ENCODE data around the gene SPI1. TPM values are rescaled to one million over a fixed set of nuclear protein-coding genes. Genes with fewer than 3 reads are reported as not detected.

The SPI1 gene
- total and polyA plus RNA-seq, 8 donors, result 1.0 to 24.2 (median 5.6) TPM

GRCh38 chr11:47350315-47350714 lies 28.0 kb downstream of the SPI1 start:
- FAIRE-seq (no peak), ATAC-seq (no peak), DNase-seq (peak in 1 of 6 donors; percentile 58)
- Histone ChIP-seq H3K4me3 (no peak overlapping the region), H3K27me3 (no peaks in the 10 kb centered on the region), H3K9me3 (no peaks in the 10 kb centered on the region), H3K4me1 (peaks cover 0 to 10% (median 8%) of the 10 kb centered on the region in 3 donors), H3K36me3 (no peaks in the 10 kb centered on the region), H3K27ac (no peak overlapping the region)
- TF ChIP-seq CTCF (IDR thresholded peaks at IDR 0.05), result no peak
- 94 to 98% methylated on average over 9 of the region's 9 CpGs for WGBS, 2 donors
- intact Hi-C loops (cut with DNase I), result loop anchor here in 1 of 3 donors (10.0 kb wide), 1 partner anchor 176 kb away; the partner anchor contains the start of gene ARFGAP2

- FAIRE-seq, result no peak
- no peak for ATAC-seq
- no peak for TF ChIP-seq CTCF (IDR thresholded peaks at IDR 0.05)
- Histone ChIP-seq H3K27ac (no peak overlapping the region), H3K4me1 (peaks cover 0 to 10% (median 8%) of the 10 kb centered on the region in 3 donors), H3K27me3 (no peaks in the 10 kb centered on the region), H3K9me3 (no peaks in the 10 kb centered on the region), H3K4me3 (no peak overlapping the region), H3K36me3 (no peaks in the 10 kb centered on the region)
- 91 to 93% methylated on average over 23 of the region's 23 CpGs for WGBS, 2 donors
- peak in 1 of 6 donors; percentile 70 for DNase-seq
- intact Hi-C loops (cut with DNase I), result loop anchor here in 1 of 3 donors (10.0 kb wide), 1 partner anchor 175 kb away; the partner anchor contains the start of gene ARFGAP2
Measured at GRCh38 chr11:47349521-47350095, 28.7 kb downstream of the SPI1 start.

- no peaks in the 10 kb centered on the region for H3K27me3 ChIP-seq
- no peak for TF ChIP-seq CTCF (IDR thresholded peaks at IDR 0.05)
- H3K9me3 ChIP-seq, result no peaks in the 10 kb centered on the region
- no peak overlapping the region for H3K27ac ChIP-seq
- WGBS, 2 donors, result 73 to 77% methylated on average over 8 of the region's 8 CpGs
- H3K4me3 ChIP-seq, result no peak overlapping the region
- ATAC-seq, result no peak
- peaks cover 0 to 10% (median 8%) of the 10 kb centered on the region in 3 donors for H3K4me1 ChIP-seq
- intact Hi-C loops (cut with DNase I), result no loop called here
- no peak for DNase-seq
- FAIRE-seq, result no peak
- no peaks in the 10 kb centered on the region for H3K36me3 ChIP-seq
Measured at GRCh38 chr11:47348859-47349258, 29.5 kb downstream of the SPI1 start.

- H3K4me1 ChIP-seq, result peaks cover 0 to 10% (median 8%) of the 10 kb centered on the region in 3 donors
- no peak overlapping the region for H3K4me3 ChIP-seq
- no peak overlapping the region for H3K27ac ChIP-seq
- intact Hi-C loops (cut with DNase I), result no loop called here
- TF ChIP-seq CTCF (IDR thresholded peaks at IDR 0.05), result no peak
- 80 to 82% methylated on average over 24 of the region's 24 CpGs for WGBS, 2 donors
- H3K27me3 ChIP-seq, result no peaks in the 10 kb centered on the region
- FAIRE-seq (no peak), ATAC-seq (no peak), DNase-seq (peak in 1 of 6 donors; percentile 78)
- no peaks in the 10 kb centered on the region for H3K9me3 ChIP-seq
- H3K36me3 ChIP-seq, result no peaks in the 10 kb centered on the region
Measured at GRCh38 chr11:47348131-47348802, 30.1 kb downstream of the SPI1 start.

- FAIRE-seq (no peak), ATAC-seq (no peak), DNase-seq (no peak)
- peaks cover 0 to 8% (median 8%) of the 10 kb centered on the region in 3 donors for H3K4me1 ChIP-seq
- WGBS, 2 donors, result 76 to 82% methylated on average over 5 of the region's 5 CpGs
- H3K27me3 ChIP-seq, result no peaks in the 10 kb centered on the region
- H3K9me3 ChIP-seq, result no peaks in the 10 kb centered on the region
- no peak for TF ChIP-seq CTCF (IDR thresholded peaks at IDR 0.05)
- no peaks in the 10 kb centered on the region for H3K36me3 ChIP-seq
- no peak overlapping the region for H3K27ac ChIP-seq
- H3K4me3 ChIP-seq, result no peak overlapping the region
- intact Hi-C loops (cut with DNase I), result no loop called here
Measured at GRCh38 chr11:47347137-47347536, 31.2 kb downstream of the SPI1 start.
